Mammary epithelial cell (primary cell): Measurements from ENCODE around the gene ATP8A1.

Experiments used
- CTCF ChIP-seq, 2 donors: IDR thresholded peaks in 1 of 2; conservative IDR thresholded peaks in 1 of 2; 2 replicates each; pipeline ENCODE4 v1.5.1; 2011 to 2012; ENCODE audit warnings: inconsistent platforms in 2 of 2, low read length in 2 of 2, mild to moderate bottlenecking in 2 of 2, control low read depth in 1 of 2, low read depth in 1 of 2; ENCODE audit not compliant: insufficient read depth in 1 of 2; ENCODE audit errors: extremely low read depth in 1 of 2
- EZH2 ChIP-seq: IDR thresholded peaks from 2 replicates; pipeline ENCODE4 v1.6.1; 2012; ENCODE audit warnings: low read length, inconsistent platforms, borderline replicate concordance

- TF ChIP-seq CTCF (conservative IDR thresholded peaks at IDR 0.05 in 1 of 2, IDR thresholded peaks at IDR 0.05 in 1 of 2; ENCODE audit: extremely low read depth in 1 of 2, insufficient read depth in 1 of 2, low read depth in 1 of 2, low read length in 2 of 2) = no peak
- no peak for TF ChIP-seq EZH2
Observed at GRCh38 chr4:42478509-42478908, 178.4 kb downstream of the ATP8A1 start.
